Smooth muscle cell (in vitro differentiated cells): ENCODE data around the gene ELF2. TPM values are rescaled to one million over a fixed set of nuclear protein-coding genes. Genes with fewer than 3 reads are reported as not detected.

Source experiments
- DNase-seq: peaks from one replicate; lab custom pipeline; 2025; ENCODE audit not compliant: unreplicated experiment; lab: John Stamatoyannopoulos, UW
- H2AFZ ChIP-seq: fragments of 200-600 bp; sonication (generic); 2 replicates; pipeline ENCODE4 v1.6.0; 2016; ENCODE audit warnings: antibody characterized with exemption, low read depth, mild to moderate bottlenecking
- H3F3A ChIP-seq: fragments of 200-600 bp; sonication (generic); 2 replicates; pipeline ENCODE4 v1.6.0; 2017; ENCODE audit warnings: antibody characterized with exemption, low read depth
- H3K27ac ChIP-seq: fragments of 200-600 bp; sonication (generic); 2 replicates; pipeline ENCODE4 v1.5.1; 2016; ENCODE audit warnings: low read depth, mild to moderate bottlenecking
- H3K27me3 ChIP-seq: fragments of 200-600 bp; sonication (generic); 2 replicates; pipeline ENCODE4 v1.6.1; 2016; ENCODE audit warnings: low read depth, mild to moderate bottlenecking
- H3K36me3 ChIP-seq: fragments of 200-600 bp; sonication (generic); 2 replicates; pipeline ENCODE4 v1.5.1; 2016; ENCODE audit warnings: low read depth
- H3K4me1 ChIP-seq: fragments of 200-600 bp; sonication (generic); 2 replicates; pipeline ENCODE4 v1.5.1; 2016; ENCODE audit warnings: low read depth
- H3K4me2 ChIP-seq: fragments of 200-600 bp; sonication (generic); 2 replicates; pipeline ENCODE4 v1.6.0; 2016; ENCODE audit warnings: mild to moderate bottlenecking
- H3K4me3 ChIP-seq: fragments of 200-600 bp; sonication (generic); 2 replicates; pipeline ENCODE4 v1.5.1; 2016; ENCODE audit warnings: mild to moderate bottlenecking
- H3K79me2 ChIP-seq: fragments of 200-600 bp; sonication (generic); 2 replicates; pipeline ENCODE4 v1.6.0; 2016; ENCODE audit warnings: low read depth, mild to moderate bottlenecking
- H3K9ac ChIP-seq: fragments of 200-600 bp; sonication (generic); 2 replicates; pipeline ENCODE4 v1.6.0; 2016; ENCODE audit warnings: low read depth
- H3K9me3 ChIP-seq: fragments of 200-600 bp; sonication (generic); replicated peaks from 2 replicates; pipeline ENCODE4 v1.5.1; 2016; ENCODE audit warnings: low read depth
- H4K20me1 ChIP-seq: fragments of 200-600 bp; sonication (generic); 2 replicates; pipeline ENCODE4 v1.6.0; 2016; ENCODE audit warnings: low read depth
- WGBS: methylation state at CpG from one replicate; pipeline ENCODE4 v1.1.7; 2016; ENCODE audit warnings: low lambda C conversion rate; 5-methylcytosine and 5-hydroxymethylcytosine counted together
- polyA plus RNA-seq: library from polyadenylated mRNA; unstranded; fragments of >200 nt; fragmentation: Nextera tagmentation; extraction: Ambion mirVana; gene quantifications from 2 replicates; pipeline ENCODE4 v1.2.1, GENCODE V29; 2016
- total RNA-seq: library from RNA; depleted of rRNA; stranded (reverse); fragments of >200 nt; gene quantifications from 2 replicates; pipeline ENCODE4 v1.2.3, GENCODE V29; 2014
- TF ChIP-seq, protein P1 (sequence below): fragments of 200-600 bp; sonication (generic); IDR thresholded peaks from 2 replicates; pipeline ENCODE4 v1.5.1; 2017; ENCODE audit warnings: borderline replicate concordance, mild to moderate bottlenecking, antibody characterized with exemption; ENCODE audit not compliant: insufficient read depth, poor library complexity, severe bottlenecking

Gene ELF2
- total RNA-seq: 37.2 and 39.8 TPM in 2 replicates
- polyA plus RNA-seq: 24.2 and 26.1 TPM in 2 replicates

DNA sequence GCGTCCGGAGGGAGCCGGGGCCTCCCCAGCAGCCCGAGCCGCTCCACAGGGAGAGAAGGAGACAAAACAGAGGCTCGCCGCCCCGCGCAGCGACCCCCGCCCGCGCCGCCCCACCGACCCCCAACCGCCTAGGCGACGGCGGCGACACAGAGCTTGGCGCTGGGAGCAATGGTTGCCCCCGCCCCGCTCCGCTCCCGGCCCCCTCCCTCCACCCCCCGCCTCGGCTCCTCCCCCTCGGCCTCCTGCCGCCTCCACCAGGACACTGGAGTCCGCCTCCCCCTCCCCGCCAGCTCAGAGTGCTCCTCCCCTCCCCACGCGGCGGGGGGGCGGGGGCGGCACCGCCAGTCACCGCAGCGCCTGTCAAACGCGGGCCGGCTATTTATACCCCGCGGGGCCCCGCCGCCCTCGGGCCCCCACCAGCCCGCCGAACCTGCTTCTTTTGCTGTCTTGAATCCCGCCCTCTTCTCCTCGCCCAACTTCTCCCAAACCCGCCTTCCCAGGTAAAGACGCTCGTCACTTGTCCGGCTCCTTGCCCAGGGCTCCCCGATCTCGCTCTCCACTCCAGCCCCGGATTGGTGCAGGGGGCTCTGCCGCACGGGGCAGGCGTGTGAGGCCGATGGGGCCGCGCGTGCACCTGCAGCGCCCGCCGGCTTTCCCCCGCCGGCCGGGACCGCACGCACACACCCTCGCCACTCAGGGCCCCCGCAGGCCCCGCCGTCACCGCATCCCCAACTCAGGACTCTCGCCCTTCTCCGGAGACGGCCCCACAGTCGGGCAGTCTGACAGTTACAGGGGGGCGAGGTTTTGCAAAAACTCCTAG lies at the start of gene ELF2:
Gene ELF2, minus strand, starts transcription at position 170 of the 820 bp plus-strand sequence. CDS start 39,517 bp downstream, outside the sequence.
- H3K79me2 ChIP-seq: peaks cover 35% of the 10 kb centered on the region
- peak within 1 kb of the TSS; percentile 96 for H3K4me3 ChIP-seq
- H3K27ac ChIP-seq: peak within 1 kb of the TSS; percentile 89
- peak; percentile 73 for DNase-seq
- peak within 1 kb of the TSS; percentile 99 for H2AFZ ChIP-seq
- WGBS: 1% methylated on average over 29 of the region's 83 CpGs
- H3K36me3 ChIP-seq: no peaks in the 10 kb centered on the region
- H3K27me3 ChIP-seq: no peaks in the 10 kb centered on the region
- peak within 1 kb of the TSS; percentile 91 for H3K9ac ChIP-seq
- H3K4me1 ChIP-seq: peaks cover 9% of the 10 kb centered on the region
- H3F3A ChIP-seq: peaks cover 7% of the 10 kb centered on the region
- no peaks in the 10 kb centered on the region for H3K9me3 ChIP-seq
- peak within 1 kb of the TSS; percentile 89 for H3K4me2 ChIP-seq
- H4K20me1 ChIP-seq: peaks cover 30% of the 10 kb centered on the region
- TF ChIP-seq, protein P1, sequence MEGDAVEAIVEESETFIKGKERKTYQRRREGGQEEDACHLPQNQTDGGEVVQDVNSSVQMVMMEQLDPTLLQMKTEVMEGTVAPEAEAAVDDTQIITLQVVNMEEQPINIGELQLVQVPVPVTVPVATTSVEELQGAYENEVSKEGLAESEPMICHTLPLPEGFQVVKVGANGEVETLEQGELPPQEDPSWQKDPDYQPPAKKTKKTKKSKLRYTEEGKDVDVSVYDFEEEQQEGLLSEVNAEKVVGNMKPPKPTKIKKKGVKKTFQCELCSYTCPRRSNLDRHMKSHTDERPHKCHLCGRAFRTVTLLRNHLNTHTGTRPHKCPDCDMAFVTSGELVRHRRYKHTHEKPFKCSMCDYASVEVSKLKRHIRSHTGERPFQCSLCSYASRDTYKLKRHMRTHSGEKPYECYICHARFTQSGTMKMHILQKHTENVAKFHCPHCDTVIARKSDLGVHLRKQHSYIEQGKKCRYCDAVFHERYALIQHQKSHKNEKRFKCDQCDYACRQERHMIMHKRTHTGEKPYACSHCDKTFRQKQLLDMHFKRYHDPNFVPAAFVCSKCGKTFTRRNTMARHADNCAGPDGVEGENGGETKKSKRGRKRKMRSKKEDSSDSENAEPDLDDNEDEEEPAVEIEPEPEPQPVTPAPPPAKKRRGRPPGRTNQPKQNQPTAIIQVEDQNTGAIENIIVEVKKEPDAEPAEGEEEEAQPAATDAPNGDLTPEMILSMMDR: no peak

DNA sequence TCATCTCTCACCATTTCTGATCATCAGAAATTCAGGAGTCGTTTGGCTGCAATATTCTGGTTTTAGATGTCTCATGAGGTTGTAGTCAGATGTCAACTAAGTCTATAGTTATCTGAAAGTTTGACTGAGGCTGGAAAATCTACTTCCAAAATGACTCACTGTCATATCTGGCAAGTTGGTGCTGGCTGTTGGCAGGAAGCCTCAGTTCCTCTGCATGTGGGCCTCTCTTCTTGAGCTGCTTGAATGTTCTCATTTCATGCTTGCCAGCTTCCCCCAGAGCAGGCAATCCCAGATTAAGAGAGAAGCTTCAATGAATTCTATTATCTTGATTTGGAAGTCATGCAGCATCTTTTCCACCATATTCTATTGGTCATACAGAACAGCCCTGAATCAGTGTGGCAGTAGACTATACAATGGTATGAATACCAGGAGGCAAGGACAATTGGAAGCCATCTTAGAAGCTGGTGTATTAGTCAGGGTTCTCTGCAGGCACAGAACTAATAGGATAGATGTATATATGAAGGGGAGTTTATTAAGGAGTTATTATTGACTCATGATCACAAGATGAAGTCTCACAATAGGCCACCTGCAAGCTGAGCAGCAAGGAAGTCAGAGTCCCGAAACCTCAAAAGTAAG lies 46.8 kb upstream of the ELF2 start:
- Histone ChIP-seq H3K36me3 (no peaks in the 10 kb centered on the region), H3K4me3 (no peak overlapping the region), H2AFZ (no peak overlapping the region), H3K27me3 (no peaks in the 10 kb centered on the region), H4K20me1 (no peaks in the 10 kb centered on the region), H3K27ac (no peak overlapping the region), H3K4me1 (no peaks in the 10 kb centered on the region), H3K9ac (no peak overlapping the region), H3K4me2 (no peak overlapping the region), H3K9me3 (no peaks in the 10 kb centered on the region), H3K79me2 (no peaks in the 10 kb centered on the region), H3F3A (no peaks in the 10 kb centered on the region)
- TF ChIP-seq, protein P1: no peak
- no peak for DNase-seq
- WGBS: 84% methylated on average over 2 of the region's 2 CpGs

DNA sequence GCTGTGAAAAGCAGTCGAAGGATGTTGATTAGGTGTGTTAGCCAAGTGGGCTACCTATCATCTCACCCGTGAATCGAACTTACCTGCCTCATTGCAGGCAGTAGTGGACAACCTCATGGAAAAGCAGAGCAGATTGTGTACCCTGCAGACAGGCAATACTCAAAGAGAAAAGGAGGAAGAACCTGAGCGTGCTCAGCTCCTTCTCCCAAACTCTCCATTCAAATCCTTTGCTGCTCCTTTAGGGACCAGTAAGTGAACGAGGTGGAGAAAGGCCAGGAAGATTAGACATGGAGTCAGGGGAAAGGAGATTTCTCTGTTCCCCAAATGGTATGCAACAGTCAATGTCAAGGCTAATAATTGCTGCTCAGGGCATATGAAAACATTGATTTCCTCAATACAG lies 45.2 kb upstream of the ELF2 start:
- Histone ChIP-seq H3K4me1 (no peaks in the 10 kb centered on the region), H3K79me2 (no peaks in the 10 kb centered on the region), H3K9me3 (no peaks in the 10 kb centered on the region), H3K36me3 (no peaks in the 10 kb centered on the region), H3K4me3 (no peak overlapping the region), H4K20me1 (no peaks in the 10 kb centered on the region), H3K27me3 (no peaks in the 10 kb centered on the region), H3K9ac (no peak overlapping the region), H2AFZ (no peak overlapping the region), H3F3A (no peaks in the 10 kb centered on the region), H3K4me2 (no peak overlapping the region), H3K27ac (no peak overlapping the region)
- DNase-seq: no peak
- TF ChIP-seq, protein P1: no peak
- WGBS: 94% methylated on average over 5 of the region's 5 CpGs
